ENCODE results near the gene PVRIG. TPM values are rescaled to one million over a fixed set of nuclear protein-coding genes. Genes with fewer than 3 reads are reported as not detected.
"Not testable (repeated sequence)": the region's sequence is repeated elsewhere in the genome, so short reads cannot be mapped to it uniquely, and the experiment has no call there.

Gene PVRIG
- total and polyA plus RNA-seq, 2 of the 8 experiments (the other 6 are each of a cell fraction or from before 2014, with no cell fraction given): 0.15 TPM; not detected in 1

GRCh38 chr7:100264669-100265165, 45.0 kb downstream of the PVRIG start:
- H3K9me3 ChIP-seq (ENCODE audit: insufficient read depth in 2 of 2, low read depth in 1 of 2, low read length in 1 of 2); H4K8ac ChIP-seq (ENCODE audit: extremely low read depth, insufficient read depth, low read length); H3K27me3 ChIP-seq (replicated peaks in 1 of 4; ENCODE audit: control insufficient read depth in 3 of 4, extremely low read depth in 1 of 4, insufficient read depth in 3 of 4, low read length in 3 of 4); H3K4me1 ChIP-seq (replicated peaks in 1 of 4; ENCODE audit: control insufficient read depth in 3 of 4, insufficient read depth in 4 of 4, low read length in 3 of 4); H3K4ac ChIP-seq (replicated peaks; ENCODE audit: insufficient read length, low read depth, low read length); H2AFZ ChIP-seq (ENCODE audit: low read length); H3K36me3 ChIP-seq (ENCODE audit: control insufficient read depth in 2 of 4, insufficient read depth in 4 of 4, low read length in 3 of 4); H2BK20ac ChIP-seq (ENCODE audit: low read length); H3K23ac ChIP-seq (ENCODE audit: insufficient read length); H3K27ac ChIP-seq (ENCODE audit: low read depth, low read length); H3K23me2 ChIP-seq (ENCODE audit: low read depth, low read length); H4K20me1 ChIP-seq (replicated peaks in 1 of 2; ENCODE audit: control insufficient read depth in 1 of 2, insufficient read depth in 2 of 2, low read length in 2 of 2); H2BK12ac ChIP-seq (ENCODE audit: low read depth, low read length); H3K4me2 ChIP-seq (ENCODE audit: insufficient read depth in 1 of 2, low read depth in 2 of 2, low read length in 2 of 2); H2BK15ac ChIP-seq (ENCODE audit: low read length); H2AK5ac ChIP-seq (ENCODE audit: low read depth, low read length); DNase-seq (ENCODE audit: low read depth in 1 of 2, low spot score in 2 of 2); H4K91ac ChIP-seq (replicated peaks; ENCODE audit: insufficient read length, low read length); H3K14ac ChIP-seq (ENCODE audit: insufficient read length); H4K5ac ChIP-seq (ENCODE audit: insufficient read length, low read depth, low read length); H2BK5ac ChIP-seq (ENCODE audit: low read depth, low read length); H3K79me1 ChIP-seq (ENCODE audit: low read depth, low read length); H3K9ac ChIP-seq (replicated peaks in 1 of 4; ENCODE audit: extremely low read depth in 1 of 4, low read depth in 3 of 4, low read length in 3 of 4); H3K4me3 ChIP-seq (ENCODE audit: extremely low read depth in 1 of 4, insufficient read depth in 2 of 4, low read depth in 3 of 4, low read length in 4 of 4); FAIRE-seq; H3K56ac ChIP-seq (replicated peaks; ENCODE audit: insufficient read length, low read depth, low read length); H2BK120ac ChIP-seq (replicated peaks; ENCODE audit: low read depth, low read length); H3K18ac ChIP-seq (ENCODE audit: extremely low read depth, low read length): not testable (repeated sequence)
- CTCF ChIA-PET (ENCODE audit: partially characterized antibody): interaction anchor here (1.0 to 2.3 kb wide), 2 partner anchors 17 to 134 kb away, joined by 3 to 6 read pairs; no protein-coding TSS in a partner anchor
- WGBS, 2 experiments (ENCODE audit: extremely low coverage in 1 of 2, insufficient coverage in 1 of 2, insufficient read length in 1 of 2, insufficient replicate concordance in 2 of 2, low coverage in 1 of 2, low lambda C conversion rate in 2 of 2, missing lambda C conversion rate in 1 of 2): 95% methylated on average over 7 of the region's 7 CpGs; no CpG with 5 or more reads in 1 of the 2 experiments
- POLR2A ChIA-PET (ENCODE audit: partially characterized antibody): interaction anchor here (0.6 to 0.7 kb wide), 2 partner anchors 59 to 80 kb away, joined by 3 read pairs; no protein-coding TSS in a partner anchor
- H3K79me2 ChIP-seq (ENCODE audit: control insufficient read depth in 1 of 2, insufficient read depth in 2 of 2, low read length in 2 of 2): peaks cover 3 to 38% of the 10 kb centered on the region in 2 experiments

GRCh38 chr7:100265851-100266250, 46.1 kb downstream of the PVRIG start:
- H3K27me3 ChIP-seq (replicated peaks in 1 of 4; ENCODE audit: control insufficient read depth in 3 of 4, extremely low read depth in 1 of 4, insufficient read depth in 3 of 4, low read length in 3 of 4); H3K9me3 ChIP-seq (ENCODE audit: insufficient read depth in 2 of 2, low read depth in 1 of 2, low read length in 1 of 2); H4K8ac ChIP-seq (ENCODE audit: extremely low read depth, insufficient read depth, low read length); H3K9ac ChIP-seq (replicated peaks in 1 of 4; ENCODE audit: extremely low read depth in 1 of 4, low read depth in 3 of 4, low read length in 3 of 4); H2BK120ac ChIP-seq (replicated peaks; ENCODE audit: low read depth, low read length); H2BK15ac ChIP-seq (ENCODE audit: low read length); H3K4me2 ChIP-seq (ENCODE audit: insufficient read depth in 1 of 2, low read depth in 2 of 2, low read length in 2 of 2); DNase-seq (ENCODE audit: low read depth in 1 of 2, low spot score in 2 of 2); H3K56ac ChIP-seq (replicated peaks; ENCODE audit: insufficient read length, low read depth, low read length); H3K23ac ChIP-seq (ENCODE audit: insufficient read length); POLR2A ChIA-PET (ENCODE audit: partially characterized antibody); H3K27ac ChIP-seq (ENCODE audit: low read depth, low read length); H4K91ac ChIP-seq (replicated peaks; ENCODE audit: insufficient read length, low read length); H2AFZ ChIP-seq (ENCODE audit: low read length); H3K4me3 ChIP-seq (ENCODE audit: extremely low read depth in 1 of 4, insufficient read depth in 2 of 4, low read depth in 3 of 4, low read length in 4 of 4); H3K36me3 ChIP-seq (ENCODE audit: control insufficient read depth in 2 of 4, insufficient read depth in 4 of 4, low read length in 3 of 4); H3K18ac ChIP-seq (ENCODE audit: extremely low read depth, low read length); H3K4ac ChIP-seq (replicated peaks; ENCODE audit: insufficient read length, low read depth, low read length); H2AK5ac ChIP-seq (ENCODE audit: low read depth, low read length); H3K23me2 ChIP-seq (ENCODE audit: low read depth, low read length); FAIRE-seq; H2BK12ac ChIP-seq (ENCODE audit: low read depth, low read length); H2BK5ac ChIP-seq (ENCODE audit: low read depth, low read length); H4K5ac ChIP-seq (ENCODE audit: insufficient read length, low read depth, low read length); H4K20me1 ChIP-seq (replicated peaks in 1 of 2; ENCODE audit: control insufficient read depth in 1 of 2, insufficient read depth in 2 of 2, low read length in 2 of 2); H2BK20ac ChIP-seq (ENCODE audit: low read length); H3K14ac ChIP-seq (ENCODE audit: insufficient read length); H3K79me1 ChIP-seq (ENCODE audit: low read depth, low read length): not testable (repeated sequence)
- Histone ChIP-seq H3K79me2 (ENCODE audit: control insufficient read depth in 1 of 2, insufficient read depth in 2 of 2, low read length in 2 of 2) (peaks cover 3 to 39% of the 10 kb centered on the region in 2 experiments), H3K4me1 (replicated peaks in 1 of 4; ENCODE audit: control insufficient read depth in 3 of 4, insufficient read depth in 4 of 4, low read length in 3 of 4) (peaks cover 0 to 12% (median 7%) of the 10 kb centered on the region in 4 experiments; a peak in 6 of 7 replicates)
- CTCF ChIA-PET (ENCODE audit: partially characterized antibody): interaction anchor here (1.6 to 2.3 kb wide), 2 partner anchors 19 to 133 kb away, joined by 5 to 6 read pairs; no protein-coding TSS in a partner anchor
- 88% methylated on average over 5 of the region's 5 CpGs; no CpG with 5 or more reads in 1 of the 2 experiments for WGBS, 2 experiments (ENCODE audit: extremely low coverage in 1 of 2, insufficient coverage in 1 of 2, insufficient read length in 1 of 2, insufficient replicate concordance in 2 of 2, low coverage in 1 of 2, low lambda C conversion rate in 2 of 2, missing lambda C conversion rate in 1 of 2)
